Hepatocyte (in vitro differentiated cells): Measurements from ENCODE around the gene OBSCN. TPM values are rescaled to one million over a fixed set of nuclear protein-coding genes. Genes with fewer than 3 reads are reported as not detected.

ENCODE experiments used
- DNase-seq: peaks from one replicate; pipeline ENCODE4 v3.0.0-alpha.2; 2016; ENCODE audit warnings: low spot score
- H2AFZ ChIP-seq: fragments of 200-600 bp; sonication (generic); 2 replicates; pipeline ENCODE4 v1.6.0; 2016; ENCODE audit warnings: antibody characterized with exemption, mild to moderate bottlenecking
- H3K27ac ChIP-seq: fragments of 200-600 bp; sonication (generic); 2 replicates; pipeline ENCODE4 v1.5.1; 2016; ENCODE audit warnings: mild to moderate bottlenecking
- H3K27me3 ChIP-seq: fragments of 200-600 bp; sonication (generic); 2 replicates; pipeline ENCODE4 v1.6.1; 2016
- H3K36me3 ChIP-seq: fragments of 200-600 bp; sonication (generic); replicated peaks from 2 replicates; pipeline ENCODE4 v1.5.1; 2016; ENCODE audit warnings: low read depth; ENCODE audit not compliant: insufficient read depth
- H3K4me1 ChIP-seq: fragments of 200-600 bp; sonication (generic); 2 replicates; pipeline ENCODE4 v1.5.1; 2016; ENCODE audit warnings: mild to moderate bottlenecking, moderate library complexity; ENCODE audit not compliant: insufficient read depth
- H3K4me2 ChIP-seq: fragments of 200-600 bp; sonication (generic); 2 replicates; pipeline ENCODE4 v1.6.0; 2016
- H3K4me3 ChIP-seq: fragments of 200-600 bp; sonication (generic); 2 replicates; pipeline ENCODE4 v1.5.1; 2016; ENCODE audit warnings: mild to moderate bottlenecking
- H3K79me2 ChIP-seq: fragments of 200-600 bp; sonication (generic); 2 replicates; pipeline ENCODE4 v1.6.0; 2017; ENCODE audit warnings: mild to moderate bottlenecking
- H3K9me2 ChIP-seq: fragments of 200-600 bp; sonication (generic); replicated peaks from 2 replicates; pipeline ENCODE4 v1.6.0; 2017; ENCODE audit warnings: mild to moderate bottlenecking; ENCODE audit not compliant: insufficient read depth
- H3K9me3 ChIP-seq: fragments of 200-600 bp; sonication (generic); 2 replicates; pipeline ENCODE4 v1.5.1; 2016; ENCODE audit warnings: low read depth, mild to moderate bottlenecking
- H4K20me1 ChIP-seq: fragments of 200-600 bp; sonication (generic); 2 replicates; pipeline ENCODE4 v1.6.0; 2016; ENCODE audit warnings: mild to moderate bottlenecking; ENCODE audit not compliant: insufficient read depth, poor library complexity, severe bottlenecking
- EZH2 ChIP-seq: fragments of 200-600 bp; sonication (generic); IDR thresholded peaks from 2 replicates; pipeline ENCODE4 v1.6.1; 2016; ENCODE audit warnings: antibody characterized with exemption, mild to moderate bottlenecking, borderline replicate concordance
- EZH2phosphoT487 ChIP-seq: fragments of 200-600 bp; sonication (generic); IDR thresholded peaks from one replicate; pipeline ENCODE4 v1.6.1; 2018; ENCODE audit warnings: antibody characterized with exemption, mild to moderate bottlenecking, low read depth, moderate library complexity; ENCODE audit not compliant: unreplicated experiment, severe bottlenecking
- WGBS: methylation state at CpG from one replicate; pipeline ENCODE4 v1.1.6; 2016; ENCODE audit warnings: low lambda C conversion rate; ENCODE audit errors: missing lambda C conversion rate; 5-methylcytosine and 5-hydroxymethylcytosine counted together
- polyA plus RNA-seq: library from polyadenylated mRNA; unstranded; fragments of >200 nt; fragmentation: Nextera tagmentation; extraction: Ambion mirVana; gene quantifications from 2 replicates; pipeline ENCODE4 v1.2.1, GENCODE V29; 2016
- total RNA-seq: library from RNA; depleted of rRNA; stranded (reverse); fragments of >200 nt; gene quantifications from 2 replicates; pipeline ENCODE4 v1.2.3, GENCODE V29; 2014
- TF ChIP-seq, protein P1 (sequence below): fragments of 200-600 bp; sonication (generic); IDR thresholded peaks from 2 replicates; pipeline ENCODE4 v1.5.1; 2016; ENCODE audit warnings: antibody characterized with exemption, mild to moderate bottlenecking; ENCODE audit not compliant: poor library complexity

OBSCN gene
- total and polyA plus RNA-seq, 2 experiments from 2014 or later: 15.0 to 22.4 TPM

DNA sequence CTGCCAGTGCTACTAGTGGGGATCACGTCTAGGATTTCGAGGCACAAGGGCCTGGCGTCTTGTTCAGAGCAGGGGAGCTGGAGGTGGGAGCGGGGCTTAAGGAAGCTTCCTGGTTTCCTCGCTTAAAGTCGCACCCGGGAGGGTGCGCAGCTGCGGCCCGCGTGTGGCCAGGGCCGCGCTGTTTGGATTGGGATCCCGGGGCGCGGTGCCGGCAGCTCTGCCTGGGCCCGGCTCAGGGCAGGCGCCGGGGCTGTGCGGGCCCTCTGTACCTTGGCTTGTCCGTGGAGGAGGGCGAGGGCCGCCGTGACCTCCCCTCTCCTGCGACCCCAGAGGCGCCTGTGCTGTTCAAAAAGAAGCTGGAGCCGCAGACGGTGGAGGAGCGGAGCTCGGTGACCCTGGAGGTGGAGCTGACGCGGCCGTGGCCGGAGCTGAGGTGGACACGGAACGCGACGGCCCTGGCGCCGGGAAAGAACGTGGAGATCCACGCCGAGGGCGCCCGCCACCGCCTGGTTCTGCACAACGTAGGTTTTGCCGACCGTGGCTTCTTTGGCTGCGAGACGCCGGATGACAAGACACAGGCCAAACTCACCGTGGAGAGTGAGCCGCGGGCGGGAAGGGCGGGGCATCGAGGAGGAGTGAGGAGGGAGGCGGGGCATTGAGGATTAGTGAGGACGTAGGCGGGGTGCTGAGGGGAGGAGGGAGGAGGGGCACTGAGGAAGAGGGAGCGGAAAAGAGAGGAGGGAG is 67.8 kb downstream of the OBSCN start:
- Histone ChIP-seq H3K4me2 (peak overlapping the region; percentile 93), H3K27ac (no peak overlapping the region), H3K27me3 (no peaks in the 10 kb centered on the region), H2AFZ (peak overlapping the region; percentile 71), H3K36me3 (no peaks in the 10 kb centered on the region), H3K4me1 (no peaks in the 10 kb centered on the region), H3K9me3 (no peaks in the 10 kb centered on the region), H3K4me3 (peak overlapping the region; percentile 71), H3K79me2 (no peaks in the 10 kb centered on the region), H3K9me2 (no peaks in the 10 kb centered on the region), H4K20me1 (no peaks in the 10 kb centered on the region)
- DNase-seq: peak; percentile 93
- TF ChIP-seq EZH2 (no peak), EZH2phosphoT487 (no peak)
- TF ChIP-seq, protein P1, sequence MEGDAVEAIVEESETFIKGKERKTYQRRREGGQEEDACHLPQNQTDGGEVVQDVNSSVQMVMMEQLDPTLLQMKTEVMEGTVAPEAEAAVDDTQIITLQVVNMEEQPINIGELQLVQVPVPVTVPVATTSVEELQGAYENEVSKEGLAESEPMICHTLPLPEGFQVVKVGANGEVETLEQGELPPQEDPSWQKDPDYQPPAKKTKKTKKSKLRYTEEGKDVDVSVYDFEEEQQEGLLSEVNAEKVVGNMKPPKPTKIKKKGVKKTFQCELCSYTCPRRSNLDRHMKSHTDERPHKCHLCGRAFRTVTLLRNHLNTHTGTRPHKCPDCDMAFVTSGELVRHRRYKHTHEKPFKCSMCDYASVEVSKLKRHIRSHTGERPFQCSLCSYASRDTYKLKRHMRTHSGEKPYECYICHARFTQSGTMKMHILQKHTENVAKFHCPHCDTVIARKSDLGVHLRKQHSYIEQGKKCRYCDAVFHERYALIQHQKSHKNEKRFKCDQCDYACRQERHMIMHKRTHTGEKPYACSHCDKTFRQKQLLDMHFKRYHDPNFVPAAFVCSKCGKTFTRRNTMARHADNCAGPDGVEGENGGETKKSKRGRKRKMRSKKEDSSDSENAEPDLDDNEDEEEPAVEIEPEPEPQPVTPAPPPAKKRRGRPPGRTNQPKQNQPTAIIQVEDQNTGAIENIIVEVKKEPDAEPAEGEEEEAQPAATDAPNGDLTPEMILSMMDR: no peak
- WGBS: 2% methylated on average over 53 of the region's 63 CpGs

GRCh38 chr1:228276174-228276831 is 68.5 kb downstream of the OBSCN start:
- H3K9me2 ChIP-seq: no peaks in the 10 kb centered on the region
- no peaks in the 10 kb centered on the region for H3K36me3 ChIP-seq
- H3K4me1 ChIP-seq: no peaks in the 10 kb centered on the region
- H3K4me2 ChIP-seq: peak overlapping the region; percentile 93
- H3K27me3 ChIP-seq: no peaks in the 10 kb centered on the region
- H3K9me3 ChIP-seq: no peaks in the 10 kb centered on the region
- 68% methylated on average over 27 of the region's 49 CpGs for WGBS
- TF ChIP-seq, protein P1: no peak
- TF ChIP-seq EZH2phosphoT487 (no peak), EZH2 (no peak)
- H3K79me2 ChIP-seq: no peaks in the 10 kb centered on the region
- DNase-seq: no peak
- no peaks in the 10 kb centered on the region for H4K20me1 ChIP-seq
- no peak overlapping the region for H3K4me3 ChIP-seq
- peak overlapping the region; percentile 62 for H2AFZ ChIP-seq
- H3K27ac ChIP-seq: no peak overlapping the region

- H3K27ac ChIP-seq: no peak overlapping the region
- no peaks in the 10 kb centered on the region for H3K9me2 ChIP-seq
- H3K4me1 ChIP-seq: no peaks in the 10 kb centered on the region
- no peaks in the 10 kb centered on the region for H4K20me1 ChIP-seq
- no peak for TF ChIP-seq EZH2
- TF ChIP-seq, protein P1: no peak
- no peak for TF ChIP-seq EZH2phosphoT487
- no peak overlapping the region for H2AFZ ChIP-seq
- no peaks in the 10 kb centered on the region for H3K36me3 ChIP-seq
- no peaks in the 10 kb centered on the region for H3K79me2 ChIP-seq
- H3K4me2 ChIP-seq: no peak overlapping the region
- H3K27me3 ChIP-seq: no peaks in the 10 kb centered on the region
- WGBS: 94% methylated on average over 23 of the region's 25 CpGs
- H3K9me3 ChIP-seq: no peaks in the 10 kb centered on the region
- DNase-seq: no peak
- H3K4me3 ChIP-seq: no peak overlapping the region
Measured at GRCh38 chr1:228276901-228277490, 69.2 kb downstream of the OBSCN start.
